NAMALWA (cell line): ENCODE results near the gene PTGIS.
"Not testable (repeated sequence)": the region's sequence is repeated elsewhere in the genome, so short reads cannot be mapped to it uniquely, and the experiment has no call there.

Source experiments
- DNase-seq: peaks from one replicate; pipeline ENCODE4 v3.0.0-alpha.2; 2015; ENCODE audit warnings: low spot score

PTGIS gene

DNA sequence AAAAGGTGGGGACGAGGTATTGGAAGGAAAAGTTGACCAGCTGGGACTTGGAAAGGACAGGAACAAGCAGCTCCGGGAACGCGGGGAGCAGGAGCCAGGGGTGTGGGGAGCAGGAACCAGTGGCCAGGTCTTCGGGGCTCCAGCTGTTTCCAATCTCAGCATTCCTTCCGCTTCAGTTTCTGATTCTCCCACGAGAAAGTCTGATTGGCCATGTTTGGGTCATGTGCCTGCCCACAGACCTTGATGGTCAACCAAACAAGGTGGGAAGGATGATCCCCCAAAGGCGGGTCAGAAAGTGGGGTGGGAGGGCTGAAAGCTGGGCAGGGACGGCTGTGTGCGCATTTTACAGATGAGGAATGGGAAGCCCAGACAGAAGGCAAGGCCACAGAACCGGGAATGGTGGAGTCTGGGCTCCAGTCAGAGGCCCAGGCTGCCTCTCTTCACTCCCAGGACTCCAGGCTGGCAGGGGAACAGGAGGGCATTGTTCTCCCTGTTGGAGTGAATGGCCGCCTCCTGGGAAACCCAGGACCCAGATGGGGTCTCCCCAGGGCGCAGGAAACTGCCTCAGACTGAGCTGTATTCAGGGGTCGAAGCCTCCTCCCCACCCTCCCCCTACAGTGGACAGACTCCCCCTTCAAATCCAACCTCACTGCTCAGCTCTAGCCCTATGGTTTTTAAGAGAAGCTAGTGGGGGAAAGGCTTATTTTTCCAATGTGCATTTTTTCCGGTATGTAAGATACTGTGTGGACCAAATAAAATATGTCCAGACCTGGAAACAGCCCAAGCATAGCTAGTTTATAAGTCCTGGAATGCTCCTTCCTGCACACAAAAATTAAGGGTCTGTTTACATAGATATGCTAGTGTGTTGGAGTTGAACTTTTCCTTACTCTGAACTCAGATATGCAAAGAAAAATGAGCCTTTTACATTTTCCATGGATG lies 12.2 kb upstream of the PTGIS start:
- no peak for DNase-seq

GRCh38 chr20:49579195-49579594 lies 11.3 kb upstream of the PTGIS start:
- no peak for DNase-seq

DNA sequence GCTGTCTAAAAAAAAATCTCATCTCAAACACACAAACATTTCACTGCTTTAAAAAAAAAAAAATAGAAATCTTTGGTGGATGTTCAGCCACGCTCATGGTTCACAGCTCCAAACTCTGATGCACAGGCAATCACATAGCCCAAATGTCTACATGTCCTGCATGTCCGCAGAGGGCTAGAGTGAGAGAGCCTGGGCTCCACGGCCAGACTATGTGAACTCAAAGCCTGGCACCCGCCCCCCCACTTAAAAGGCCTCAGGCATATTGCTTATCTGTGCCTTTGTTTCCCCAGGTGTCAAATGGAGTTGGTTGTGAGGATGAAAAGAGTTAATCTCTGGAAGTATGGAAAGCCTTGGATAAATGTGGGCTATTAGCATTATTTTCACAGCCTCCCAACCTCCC lies 10.5 kb upstream of the PTGIS start:
- no peak for DNase-seq

DNA sequence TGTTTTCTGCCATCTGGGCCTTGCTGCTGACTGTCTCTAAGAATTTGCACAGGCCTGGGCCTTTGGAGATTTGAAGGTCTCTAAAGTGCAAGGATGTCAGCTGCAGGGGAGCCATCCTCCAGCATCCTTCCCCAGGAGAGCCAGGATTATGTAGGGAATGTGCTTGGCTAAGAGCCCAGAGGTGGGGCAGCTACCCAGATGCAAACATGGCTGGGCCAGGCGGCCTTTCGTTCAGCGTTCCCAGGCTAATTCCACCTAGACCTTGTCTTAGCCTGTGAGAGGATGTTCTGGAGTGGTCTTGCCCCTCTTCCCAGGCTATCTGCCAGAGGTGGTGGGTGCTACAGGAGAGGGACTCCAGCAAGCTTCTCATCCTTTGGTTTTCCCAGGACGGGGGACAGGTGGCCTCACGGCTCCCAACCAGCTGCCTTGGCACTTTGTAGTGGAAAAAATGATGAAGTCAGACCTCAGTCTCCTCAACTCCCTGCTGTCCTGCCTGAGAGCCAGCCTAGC lies 7.7 kb upstream of the PTGIS start:
- no peak for DNase-seq

DNA sequence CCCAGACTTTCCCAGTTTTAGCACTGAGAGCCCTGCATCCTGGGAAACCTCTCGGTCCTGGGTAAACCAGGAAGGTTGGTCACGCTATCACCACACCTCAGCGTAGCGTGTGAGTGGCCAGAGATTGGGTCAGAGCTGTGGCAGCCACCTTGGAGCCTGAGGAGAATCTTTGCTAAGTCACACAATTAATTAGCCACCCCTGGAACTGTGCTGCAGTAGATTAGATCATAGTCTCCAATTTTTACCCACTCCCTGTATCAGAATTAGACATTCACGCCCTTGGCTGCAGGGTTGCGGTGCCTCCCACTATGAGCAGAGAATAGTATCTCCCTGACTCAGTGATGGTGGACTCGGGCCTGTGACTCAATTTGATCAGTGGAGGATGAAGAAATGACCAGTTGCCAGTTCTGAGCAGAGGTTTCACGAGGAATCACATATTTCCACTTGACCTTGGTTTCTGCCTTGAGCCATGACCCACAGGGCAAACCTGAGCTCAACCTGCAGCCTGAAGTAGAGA lies 6.0 kb upstream of the PTGIS start:
- DNase-seq: no peak

- no peak for DNase-seq
Observed at GRCh38 chr20:49572857-49573256, 4.9 kb upstream of the PTGIS start.

DNA sequence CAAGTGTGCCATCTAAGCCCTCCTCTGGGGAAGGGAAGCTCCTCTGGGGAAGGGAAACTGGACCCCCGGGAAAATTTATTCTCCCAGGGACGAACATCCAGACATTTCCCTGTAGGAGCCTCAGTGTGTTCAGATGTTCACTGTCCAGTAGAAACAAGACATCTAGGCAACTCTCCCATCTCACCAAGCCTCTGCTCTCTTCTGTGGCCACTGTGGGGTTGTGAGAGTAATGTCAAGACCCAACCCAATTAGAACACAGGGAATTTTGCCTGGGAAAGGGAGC lies 3.6 kb upstream of the PTGIS start:
- no peak for DNase-seq

- no peak for DNase-seq
Observed at GRCh38 chr20:49570828-49571552, 3.1 kb upstream of the PTGIS start.

- DNase-seq: no peak
Observed at GRCh38 chr20:49570161-49570827, 2.4 kb upstream of the PTGIS start.

GRCh38 chr20:49569411-49570115 lies 1.6 kb upstream of the PTGIS start:
- DNase-seq: no peak

- DNase-seq: no peak
Observed at GRCh38 chr20:49568278-49569151, 578 bp upstream of the PTGIS start.

GRCh38 chr20:49566401-49567364 lies 1.3 kb downstream of the PTGIS start:
- DNase-seq: no peak

DNA sequence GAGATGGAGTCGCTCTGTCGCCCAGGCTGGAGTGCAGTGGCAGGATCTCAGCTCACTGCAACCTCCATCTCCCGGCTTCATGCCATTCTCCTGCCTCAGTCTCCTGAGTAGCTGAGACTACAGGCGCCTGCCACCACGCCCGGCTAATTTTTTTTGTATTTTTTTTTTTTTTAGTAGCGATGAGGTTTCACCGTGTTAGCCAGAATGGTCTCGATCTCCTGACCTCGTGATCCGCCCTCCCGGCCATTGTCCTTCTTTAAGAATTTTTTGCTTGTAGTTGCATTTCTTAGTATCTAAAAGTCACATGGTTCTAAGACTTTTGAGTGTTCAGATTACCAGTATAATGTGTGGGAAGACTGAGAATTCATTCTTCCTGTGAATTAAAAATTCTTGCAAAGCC lies 2.9 kb downstream of the PTGIS start:
- DNase-seq: not testable (repeated sequence)

DNA sequence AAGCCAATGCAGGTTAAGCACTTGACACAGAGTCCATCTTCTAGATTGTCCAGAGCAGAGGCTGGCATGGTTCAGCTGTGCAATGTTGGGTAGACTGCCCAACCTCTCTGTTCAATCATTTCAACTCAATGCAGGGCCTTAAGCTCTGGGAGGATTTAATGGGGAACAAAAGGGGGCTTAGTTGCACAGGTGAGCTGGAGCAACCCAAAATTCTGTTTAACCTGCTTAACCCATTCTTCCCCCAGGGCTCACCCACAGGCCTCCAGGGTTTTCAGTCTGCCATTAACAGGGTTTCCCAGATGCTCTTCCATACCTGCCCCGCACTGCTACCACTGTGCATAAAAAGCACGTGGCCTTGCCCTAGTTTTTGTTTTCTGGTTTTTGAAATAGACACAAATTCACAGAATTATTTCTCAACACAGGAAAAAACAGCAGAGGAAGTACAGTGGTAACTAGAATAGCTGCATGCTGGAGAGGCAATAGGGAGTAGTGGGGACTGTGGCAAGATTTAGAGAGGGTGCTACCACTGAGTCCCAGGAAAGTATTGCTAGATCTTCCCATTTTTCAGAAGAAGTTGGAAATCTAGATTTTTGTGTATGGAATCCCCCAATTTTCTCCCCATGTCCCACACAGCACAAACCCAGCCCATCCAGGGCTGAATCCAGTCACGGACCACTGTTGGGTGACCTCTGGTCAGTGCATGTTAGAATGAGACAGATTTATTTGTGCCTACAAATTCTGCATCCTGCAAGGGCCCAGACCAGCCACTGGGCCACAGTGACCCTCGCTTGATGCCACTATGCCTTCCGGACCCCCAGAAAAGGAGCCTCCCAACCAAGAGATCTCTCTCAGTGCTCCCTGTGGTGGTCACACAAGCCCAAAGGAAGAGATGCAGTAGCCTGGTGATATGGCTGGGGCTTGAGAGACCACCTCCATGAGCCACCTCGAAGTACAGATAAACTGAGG lies 4.6 kb downstream of the PTGIS start:
- no peak for DNase-seq

DNA sequence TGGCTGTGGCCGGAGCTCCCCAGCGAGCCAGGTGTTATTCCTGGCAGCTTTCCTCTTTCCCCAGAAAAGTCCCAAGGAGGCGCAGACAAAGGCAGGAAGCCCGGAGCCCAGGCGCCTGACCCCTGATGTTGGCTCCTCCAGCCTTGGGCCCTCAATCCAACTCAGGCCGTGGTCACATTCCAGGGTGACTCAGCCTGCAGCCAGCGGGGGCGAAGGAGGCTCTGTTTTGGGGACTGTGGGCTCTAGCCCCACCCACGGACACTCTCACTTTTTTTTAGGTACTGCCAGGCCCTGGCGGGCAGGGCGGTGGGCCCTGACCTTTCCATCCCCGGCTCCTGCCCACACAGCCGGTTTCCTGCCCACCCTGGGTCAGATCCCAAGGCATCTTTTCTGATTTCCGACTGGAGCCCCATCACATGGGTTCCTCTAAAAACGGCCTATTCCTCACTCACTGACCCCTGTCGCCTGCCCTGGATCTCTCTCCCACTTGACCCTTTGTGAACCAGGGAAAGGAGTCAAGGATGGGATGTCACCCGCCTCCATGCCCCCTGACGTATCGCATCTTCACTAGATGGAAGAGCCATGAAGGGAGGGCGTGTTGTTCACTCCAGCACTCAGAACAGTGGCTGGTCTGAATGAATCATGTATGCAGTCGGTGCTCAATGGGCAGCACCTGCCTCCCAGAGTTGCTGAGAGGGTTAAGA lies 5.5 kb downstream of the PTGIS start:
- DNase-seq: no peak

DNA sequence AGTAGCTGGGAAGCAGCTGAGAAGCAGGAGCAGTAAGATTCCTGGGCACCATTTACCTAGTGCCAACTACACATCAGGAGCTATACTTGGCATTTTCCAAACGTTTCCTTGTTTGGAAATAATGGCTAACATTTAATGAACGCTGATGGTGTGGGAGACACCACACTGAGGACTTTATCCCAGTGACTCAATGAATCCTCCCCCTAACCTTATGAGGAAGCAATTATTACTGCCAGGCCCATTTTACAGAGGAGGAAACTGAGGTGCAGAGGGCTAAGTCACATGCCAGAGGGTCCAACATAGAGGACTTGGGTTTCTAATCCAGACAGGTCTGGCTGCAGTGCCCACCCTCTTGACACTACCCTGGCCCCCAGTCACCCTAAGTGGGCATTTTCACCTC lies 6.1 kb downstream of the PTGIS start:
- no peak for DNase-seq

- DNase-seq: no peak
Observed at GRCh38 chr20:49561256-49561655, 6.7 kb downstream of the PTGIS start.

DNA sequence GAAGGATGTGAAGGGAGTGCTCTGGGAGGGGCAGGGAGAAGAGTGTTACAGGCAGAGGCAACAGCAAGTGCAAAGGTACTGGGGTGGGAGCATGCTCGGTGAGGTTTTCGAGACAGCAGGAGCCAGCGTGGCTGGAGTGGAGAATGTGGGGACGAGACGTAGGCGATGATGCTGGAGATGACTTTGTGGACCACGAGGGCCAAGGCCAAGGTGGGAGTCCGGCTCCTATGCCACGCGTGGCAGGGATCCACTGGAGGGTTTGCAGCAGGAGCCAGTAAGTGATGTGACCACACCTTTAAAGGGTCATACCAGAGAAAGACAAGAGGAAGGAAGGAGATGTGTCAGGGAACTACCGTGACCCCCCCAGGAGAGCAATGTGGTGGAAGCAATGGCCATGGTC lies 7.3 kb downstream of the PTGIS start:
- no peak for DNase-seq
